ENCODE results near the gene APP. TPM values are rescaled to one million over a fixed set of nuclear protein-coding genes. Genes with fewer than 3 reads are reported as not detected.

Gene APP
- total and polyA plus RNA-seq, 10 of the 15 experiments (the other 5 are each of a cell fraction or from before 2014, with no cell fraction given) = 8.8 to 94.9 (median 51.0) TPM

GRCh38 chr21:26025536-26026512, 144.7 kb downstream of the APP start:
- Histone ChIP-seq H3K9ac (ENCODE audit: control insufficient read depth, insufficient read depth, low read length) (no peak overlapping the region), H3K36me3 (ENCODE audit: control insufficient read depth in 2 of 2, insufficient read depth in 2 of 2, low read length in 1 of 2) (no peaks in the 10 kb centered on the region), H4K20me1 (ENCODE audit: control insufficient read depth, insufficient read depth) (no peaks in the 10 kb centered on the region), H3K9me3 (replicated peaks; ENCODE audit: control insufficient read depth, insufficient read depth, low read length) (no peaks in the 10 kb centered on the region), H3K4me3 (no peak overlapping the region), H3K4me1 (ENCODE audit: control insufficient read depth, insufficient read depth, low read length) (no peaks in the 10 kb centered on the region), H3K79me2 (ENCODE audit: control insufficient read depth, insufficient read depth, low read length) (no peaks in the 10 kb centered on the region), H3K4me2 (ENCODE audit: control insufficient read depth, insufficient read depth) (no peak overlapping the region), H2AFZ (ENCODE audit: control insufficient read depth, low read depth, low read length) (no peak overlapping the region), H3K27me3 (replicated peaks in 1 of 2; ENCODE audit: control insufficient read depth in 2 of 2, insufficient read depth in 2 of 2, low read length in 1 of 2) (no peaks in the 10 kb centered on the region), H3K27ac (ENCODE audit: control insufficient read depth, insufficient read depth) (no peak overlapping the region)
- FAIRE-seq (no peak), DNase-seq (ENCODE audit: low read depth, low spot score) (no peak), ATAC-seq (no peak)
- in situ Hi-C loops (cut with MboI) (no loop called here), intact Hi-C loops (cut with micrococcal nuclease; ENCODE audit: unreplicated experiment) (no loop called here)
- WGBS (ENCODE audit: insufficient coverage, insufficient replicate concordance, low lambda C conversion rate, missing lambda C conversion rate) = 42% methylated on average over 9 of the region's 9 CpGs
- no TSS peak for BruUV-seq (replicated peaks)
- SMC1A ChIA-PET (ENCODE audit: uncharacterized antibody, unreplicated experiment) = no interaction called here
- POLR2A ChIA-PET = no interaction called here
- RAD21 ChIA-PET (ENCODE audit: unreplicated experiment) = no interaction called here
- CTCF ChIA-PET = interaction anchor here (1.0 kb wide), 1 partner anchor 11 kb away, joined by 3 read pairs; no protein-coding TSS in a partner anchor
- TF ChIP-seq NKRF (conservative IDR thresholded peaks at IDR 0.05) (no peak), CBFB (IDR thresholded peaks at IDR 0.05; ENCODE audit: low read depth) (no peak), BCLAF1 (IDR thresholded peaks at IDR 0.05) (no peak), FOS (IDR thresholded peaks at IDR 0.05; ENCODE audit: borderline replicate concordance, extremely low read depth, insufficient read length) (no peak), BCL3 (IDR thresholded peaks at IDR 0.05; ENCODE audit: borderline replicate concordance, insufficient read depth, low read depth, low read length, poor library complexity, severe bottlenecking) (no peak), MTA2 (IDR thresholded peaks at IDR 0.05; ENCODE audit: low read depth) (no peak), RUNX3 (IDR thresholded peaks at IDR 0.05; ENCODE audit: low read length) (no peak), RBBP5 (conservative IDR thresholded peaks at IDR 0.05) (no peak), CBX3 (IDR thresholded peaks at IDR 0.05; ENCODE audit: borderline replicate concordance, low read depth) (no peak), PAX5 (IDR thresholded peaks at IDR 0.05; ENCODE audit: borderline replicate concordance, low read depth, low read length) (no peak), FOXM1 (IDR thresholded peaks at IDR 0.05; ENCODE audit: low read depth, low read length) (no peak), JUND (IDR thresholded peaks at IDR 0.05; ENCODE audit: low read depth, low read length) (no peak), NRF1 (conservative IDR thresholded peaks at IDR 0.05; ENCODE audit: low read depth, low read length) (no peak), HSF1 (IDR thresholded peaks at IDR 0.05; ENCODE audit: low read depth, low read length) (no peak), ATF3 (IDR thresholded peaks at IDR 0.05; ENCODE audit: borderline replicate concordance, extremely low read depth, low read depth, low read length) (no peak)

Data from GM12878 (cell line).